Neural crest cell (in vitro differentiated cells): ENCODE results near the gene FKRP. TPM values are rescaled to one million over a fixed set of nuclear protein-coding genes. Genes with fewer than 3 reads are reported as not detected.
"Not testable (repeated sequence)": the region's sequence is repeated elsewhere in the genome, so short reads cannot be mapped to it uniquely, and the experiment has no call there.

Experiments
- DNase-seq: peaks from one replicate; pipeline ENCODE4 v3.0.0; 2021; ENCODE audit warnings: low read depth, mixed read lengths, low spot score
- H3K27ac Mint-ChIP-seq: one replicate; pipeline ENCODE4 v1.8.0; 2021; ENCODE audit warnings: mild to moderate bottlenecking, mixed read lengths; ENCODE audit not compliant: unreplicated experiment
- H3K27me3 Mint-ChIP-seq: 2 replicates; pipeline ENCODE4 v1.8.0; 2021; ENCODE audit warnings: low read depth, mild to moderate bottlenecking, mixed read lengths
- H3K36me3 Mint-ChIP-seq: 2 replicates; pipeline ENCODE4 v1.8.0; 2021; ENCODE audit warnings: low read depth, mild to moderate bottlenecking, mixed read lengths
- H3K4me1 Mint-ChIP-seq: 2 replicates; pipeline ENCODE4 v1.8.0; 2021; ENCODE audit warnings: mixed read lengths
- H3K4me3 Mint-ChIP-seq: one replicate; pipeline ENCODE4 v1.8.0; 2021; ENCODE audit warnings: mild to moderate bottlenecking, mixed read lengths
- H3K9me3 Mint-ChIP-seq: 2 replicates; pipeline ENCODE4 v1.8.0; 2021; ENCODE audit warnings: mixed read lengths
- CTCF ChIP-seq: fragments of 200-600 bp; sonication (generic); conservative IDR thresholded peaks from 2 replicates; pipeline ENCODE4 v1.5.0; 2021; ENCODE audit warnings: antibody characterized with exemption, mild to moderate bottlenecking
- total RNA-seq: library from RNA; stranded (reverse); gene quantifications from 2 replicates; pipeline ENCODE4 v1.2.1, GENCODE V29; 2021

Gene FKRP
- total RNA-seq, 1 donor from 2014 or later, result 38.6 TPM

- Mint-ChIP-seq H3K36me3 (no peaks in the 10 kb centered on the region), H3K27ac (no peak overlapping the region), H3K27me3 (no peaks in the 10 kb centered on the region), H3K4me1 (peaks cover 4% of the 10 kb centered on the region), H3K9me3 (no peaks in the 10 kb centered on the region), H3K4me3 (no peak overlapping the region)
- DNase-seq, result no peak
- no peak for TF ChIP-seq CTCF
Measured at GRCh38 chr19:46761418-46761831, 15.6 kb downstream of the FKRP start.

GRCh38 chr19:46762245-46762890 lies 16.5 kb downstream of the FKRP start:
- H3K4me1 Mint-ChIP-seq, result peaks cover 7% of the 10 kb centered on the region
- DNase-seq, result no peak
- H3K9me3 Mint-ChIP-seq, result no peaks in the 10 kb centered on the region
- no peaks in the 10 kb centered on the region for H3K36me3 Mint-ChIP-seq
- no peak overlapping the region for H3K27ac Mint-ChIP-seq
- H3K27me3 Mint-ChIP-seq, result no peaks in the 10 kb centered on the region
- no peak for TF ChIP-seq CTCF
- no peak overlapping the region for H3K4me3 Mint-ChIP-seq

- H3K27ac Mint-ChIP-seq, result no peak overlapping the region
- peaks cover 13% of the 10 kb centered on the region for H3K4me1 Mint-ChIP-seq
- TF ChIP-seq CTCF, result no peak
- H3K4me3 Mint-ChIP-seq, result no peak overlapping the region
- H3K9me3 Mint-ChIP-seq, result no peaks in the 10 kb centered on the region
- H3K36me3 Mint-ChIP-seq, result no peaks in the 10 kb centered on the region
- no peak for DNase-seq
- H3K27me3 Mint-ChIP-seq, result no peaks in the 10 kb centered on the region
Measured at GRCh38 chr19:46764817-46765291, 19.0 kb downstream of the FKRP start.

- peak; percentile 48 for DNase-seq
- peak; percentile 72 for TF ChIP-seq CTCF
- Mint-ChIP-seq H3K9me3 (no peaks in the 10 kb centered on the region), H3K27ac (no peak overlapping the region), H3K4me1 (peaks cover 13% of the 10 kb centered on the region), H3K36me3 (no peaks in the 10 kb centered on the region), H3K4me3 (no peak overlapping the region), H3K27me3 (no peaks in the 10 kb centered on the region)
Measured at GRCh38 chr19:46766569-46767317, 20.9 kb downstream of the FKRP start.

GRCh38 chr19:46768746-46769145 lies 22.9 kb downstream of the FKRP start:
- Mint-ChIP-seq H3K27ac (peak overlapping the region; percentile 43), H3K4me1 (peaks cover 13% of the 10 kb centered on the region)
- H3K9me3 Mint-ChIP-seq, DNase-seq, H3K36me3 Mint-ChIP-seq, H3K4me3 Mint-ChIP-seq, H3K27me3 Mint-ChIP-seq: not testable (repeated sequence)
